Smooth muscle cell (in vitro differentiated cells): ENCODE results near the gene DNAJC18. TPM values are rescaled to one million over a fixed set of nuclear protein-coding genes. Genes with fewer than 3 reads are reported as not detected.

ENCODE experiments used
- DNase-seq: peaks from one replicate; lab custom pipeline; 2025; ENCODE audit not compliant: unreplicated experiment; lab: John Stamatoyannopoulos, UW
- H2AFZ ChIP-seq: fragments of 200-600 bp; sonication (generic); 2 replicates; pipeline ENCODE4 v1.6.0; 2016; ENCODE audit warnings: antibody characterized with exemption, low read depth, mild to moderate bottlenecking
- H3F3A ChIP-seq: fragments of 200-600 bp; sonication (generic); 2 replicates; pipeline ENCODE4 v1.6.0; 2017; ENCODE audit warnings: antibody characterized with exemption, low read depth
- H3K27ac ChIP-seq: fragments of 200-600 bp; sonication (generic); 2 replicates; pipeline ENCODE4 v1.5.1; 2016; ENCODE audit warnings: low read depth, mild to moderate bottlenecking
- H3K27me3 ChIP-seq: fragments of 200-600 bp; sonication (generic); 2 replicates; pipeline ENCODE4 v1.6.1; 2016; ENCODE audit warnings: low read depth, mild to moderate bottlenecking
- H3K36me3 ChIP-seq: fragments of 200-600 bp; sonication (generic); 2 replicates; pipeline ENCODE4 v1.5.1; 2016; ENCODE audit warnings: low read depth
- H3K4me1 ChIP-seq: fragments of 200-600 bp; sonication (generic); 2 replicates; pipeline ENCODE4 v1.5.1; 2016; ENCODE audit warnings: low read depth
- H3K4me2 ChIP-seq: fragments of 200-600 bp; sonication (generic); 2 replicates; pipeline ENCODE4 v1.6.0; 2016; ENCODE audit warnings: mild to moderate bottlenecking
- H3K4me3 ChIP-seq: fragments of 200-600 bp; sonication (generic); 2 replicates; pipeline ENCODE4 v1.5.1; 2016; ENCODE audit warnings: mild to moderate bottlenecking
- H3K79me2 ChIP-seq: fragments of 200-600 bp; sonication (generic); 2 replicates; pipeline ENCODE4 v1.6.0; 2016; ENCODE audit warnings: low read depth, mild to moderate bottlenecking
- H3K9ac ChIP-seq: fragments of 200-600 bp; sonication (generic); 2 replicates; pipeline ENCODE4 v1.6.0; 2016; ENCODE audit warnings: low read depth
- H3K9me3 ChIP-seq: fragments of 200-600 bp; sonication (generic); replicated peaks from 2 replicates; pipeline ENCODE4 v1.5.1; 2016; ENCODE audit warnings: low read depth
- H4K20me1 ChIP-seq: fragments of 200-600 bp; sonication (generic); 2 replicates; pipeline ENCODE4 v1.6.0; 2016; ENCODE audit warnings: low read depth
- WGBS: methylation state at CpG from one replicate; pipeline ENCODE4 v1.1.7; 2016; ENCODE audit warnings: low lambda C conversion rate; 5-methylcytosine and 5-hydroxymethylcytosine counted together
- polyA plus RNA-seq: library from polyadenylated mRNA; unstranded; fragments of >200 nt; fragmentation: Nextera tagmentation; extraction: Ambion mirVana; gene quantifications from 2 replicates; pipeline ENCODE4 v1.2.1, GENCODE V29; 2016
- total RNA-seq: library from RNA; depleted of rRNA; stranded (reverse); fragments of >200 nt; gene quantifications from 2 replicates; pipeline ENCODE4 v1.2.3, GENCODE V29; 2014
- TF ChIP-seq, protein P1 (sequence below): fragments of 200-600 bp; sonication (generic); IDR thresholded peaks from 2 replicates; pipeline ENCODE4 v1.5.1; 2017; ENCODE audit warnings: borderline replicate concordance, mild to moderate bottlenecking, antibody characterized with exemption; ENCODE audit not compliant: insufficient read depth, poor library complexity, severe bottlenecking

Gene DNAJC18
- total and polyA plus RNA-seq, 2 experiments from 2014 or later = 9.6 to 16.9 TPM

DNA sequence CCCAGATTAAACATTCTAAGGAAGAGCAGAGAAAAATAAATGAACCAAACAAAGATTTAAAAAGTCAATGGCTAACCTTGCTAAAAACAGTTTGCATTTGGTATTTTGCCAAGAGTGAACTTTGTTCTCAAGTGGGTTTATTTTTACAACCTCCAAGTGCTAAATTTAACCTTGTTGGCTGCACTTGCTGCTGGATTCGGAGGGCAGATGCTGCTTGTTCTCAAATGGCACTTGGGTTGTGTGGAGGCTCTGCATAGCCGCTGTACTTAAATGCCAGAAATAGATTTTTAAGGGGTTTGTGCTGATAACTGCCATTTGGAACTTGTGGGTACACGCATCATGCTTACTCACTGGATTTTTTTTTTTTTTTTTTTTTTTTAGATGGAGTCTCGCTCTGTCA lies 22.1 kb downstream of the DNAJC18 start:
- Histone ChIP-seq H3K9ac (no peak overlapping the region), H3K36me3 (no peaks in the 10 kb centered on the region), H3K79me2 (no peaks in the 10 kb centered on the region), H3K4me2 (no peak overlapping the region), H3K4me1 (peaks cover 17% of the 10 kb centered on the region), H3K27ac (no peak overlapping the region), H2AFZ (no peak overlapping the region), H4K20me1 (no peaks in the 10 kb centered on the region), H3F3A (no peaks in the 10 kb centered on the region), H3K27me3 (no peaks in the 10 kb centered on the region), H3K9me3 (no peaks in the 10 kb centered on the region), H3K4me3 (no peak overlapping the region)
- 79% methylated on average over 4 of the region's 4 CpGs for WGBS
- DNase-seq = no peak
- TF ChIP-seq, protein P1, sequence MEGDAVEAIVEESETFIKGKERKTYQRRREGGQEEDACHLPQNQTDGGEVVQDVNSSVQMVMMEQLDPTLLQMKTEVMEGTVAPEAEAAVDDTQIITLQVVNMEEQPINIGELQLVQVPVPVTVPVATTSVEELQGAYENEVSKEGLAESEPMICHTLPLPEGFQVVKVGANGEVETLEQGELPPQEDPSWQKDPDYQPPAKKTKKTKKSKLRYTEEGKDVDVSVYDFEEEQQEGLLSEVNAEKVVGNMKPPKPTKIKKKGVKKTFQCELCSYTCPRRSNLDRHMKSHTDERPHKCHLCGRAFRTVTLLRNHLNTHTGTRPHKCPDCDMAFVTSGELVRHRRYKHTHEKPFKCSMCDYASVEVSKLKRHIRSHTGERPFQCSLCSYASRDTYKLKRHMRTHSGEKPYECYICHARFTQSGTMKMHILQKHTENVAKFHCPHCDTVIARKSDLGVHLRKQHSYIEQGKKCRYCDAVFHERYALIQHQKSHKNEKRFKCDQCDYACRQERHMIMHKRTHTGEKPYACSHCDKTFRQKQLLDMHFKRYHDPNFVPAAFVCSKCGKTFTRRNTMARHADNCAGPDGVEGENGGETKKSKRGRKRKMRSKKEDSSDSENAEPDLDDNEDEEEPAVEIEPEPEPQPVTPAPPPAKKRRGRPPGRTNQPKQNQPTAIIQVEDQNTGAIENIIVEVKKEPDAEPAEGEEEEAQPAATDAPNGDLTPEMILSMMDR = no peak

DNA sequence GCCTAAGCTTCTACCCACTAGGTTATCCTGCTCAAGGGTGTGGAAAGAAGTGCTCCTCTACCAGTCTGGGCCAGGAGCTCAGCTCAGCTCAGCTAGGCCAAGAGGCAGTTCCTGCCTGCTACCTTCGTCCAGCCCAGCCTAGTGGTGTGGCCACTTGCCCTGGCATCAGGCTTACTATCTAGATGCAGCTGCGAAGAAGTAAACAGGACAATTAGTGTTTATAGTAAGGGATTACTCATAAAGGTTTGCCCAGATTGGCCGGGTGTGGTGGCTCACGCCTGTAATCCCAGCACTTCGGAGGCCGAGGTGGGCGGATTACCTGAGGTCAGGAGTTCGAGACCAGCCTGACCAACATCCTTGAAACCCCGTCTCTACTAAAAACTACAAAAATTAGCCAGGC lies 22.7 kb downstream of the DNAJC18 start:
- no peak overlapping the region for H3K9ac ChIP-seq
- no peak overlapping the region for H2AFZ ChIP-seq
- no peaks in the 10 kb centered on the region for H3K27me3 ChIP-seq
- WGBS = 93% methylated on average over 9 of the region's 9 CpGs
- H3K4me3 ChIP-seq = no peak overlapping the region
- H3K4me1 ChIP-seq = peaks cover 17% of the 10 kb centered on the region
- no peaks in the 10 kb centered on the region for H3K79me2 ChIP-seq
- H3K9me3 ChIP-seq = no peaks in the 10 kb centered on the region
- no peaks in the 10 kb centered on the region for H3F3A ChIP-seq
- no peak for DNase-seq
- no peaks in the 10 kb centered on the region for H3K36me3 ChIP-seq
- H3K27ac ChIP-seq = no peak overlapping the region
- TF ChIP-seq, protein P1 = no peak
- H4K20me1 ChIP-seq = no peaks in the 10 kb centered on the region
- H3K4me2 ChIP-seq = no peak overlapping the region

DNA sequence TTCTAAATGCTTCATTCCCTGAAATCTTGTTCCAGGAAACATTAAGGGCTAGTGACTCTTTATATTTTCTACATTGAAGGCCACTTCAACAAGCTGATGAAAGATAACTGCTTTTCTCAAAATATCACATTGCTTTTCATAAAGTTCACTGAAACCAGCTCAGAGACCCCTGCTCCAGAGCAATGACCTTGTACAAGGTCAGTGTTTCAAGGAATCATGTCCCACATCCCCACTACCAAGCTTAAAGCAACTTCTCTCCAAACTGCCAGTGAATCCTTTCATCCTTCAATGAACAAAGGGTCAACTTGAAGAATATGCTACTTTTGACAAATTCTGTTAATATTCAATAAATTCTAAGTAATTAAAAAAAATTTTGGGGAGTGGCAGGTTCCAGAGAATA lies 23.5 kb downstream of the DNAJC18 start:
- Histone ChIP-seq H2AFZ (no peak overlapping the region), H3K79me2 (no peaks in the 10 kb centered on the region), H3K27me3 (no peaks in the 10 kb centered on the region), H4K20me1 (no peaks in the 10 kb centered on the region), H3K4me3 (no peak overlapping the region), H3K9ac (no peak overlapping the region), H3K27ac (no peak overlapping the region), H3K4me2 (no peak overlapping the region), H3F3A (no peaks in the 10 kb centered on the region), H3K4me1 (peaks cover 17% of the 10 kb centered on the region), H3K9me3 (no peaks in the 10 kb centered on the region), H3K36me3 (no peaks in the 10 kb centered on the region)
- TF ChIP-seq, protein P1 = no peak
- DNase-seq = no peak

DNA sequence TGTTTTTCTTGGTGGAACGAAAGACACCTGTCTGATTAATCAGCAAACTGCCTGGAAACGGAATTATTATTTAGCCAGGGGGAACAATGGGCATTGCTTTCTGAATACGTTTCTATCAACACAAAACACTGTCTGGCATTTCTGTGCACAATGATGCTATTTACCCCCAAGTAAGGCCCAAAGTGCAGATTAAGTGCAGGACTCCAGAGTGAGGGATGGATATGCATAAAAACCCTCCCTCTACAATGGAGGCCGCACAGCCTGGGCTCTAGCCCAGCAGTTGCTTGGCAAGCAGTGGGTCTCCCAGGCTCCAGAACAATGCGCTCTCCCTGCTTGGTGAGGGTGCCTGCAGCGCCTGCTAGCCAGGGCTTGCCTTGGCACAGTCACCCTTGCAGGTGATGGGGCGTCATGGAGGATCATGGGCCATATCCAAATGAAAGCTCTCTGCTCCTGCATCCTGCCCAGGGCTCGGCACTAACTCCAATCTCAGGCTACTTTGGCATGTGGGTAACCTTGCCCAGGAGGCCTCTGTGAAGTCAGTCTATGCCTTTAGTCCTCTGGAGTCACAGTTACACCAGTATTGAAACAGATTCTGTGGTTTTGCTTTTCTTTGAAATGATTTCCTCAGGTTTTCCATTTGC lies 24.0 kb downstream of the DNAJC18 start:
- Histone ChIP-seq H3K79me2 (no peaks in the 10 kb centered on the region), H3K36me3 (no peaks in the 10 kb centered on the region), H3K4me1 (peaks cover 13% of the 10 kb centered on the region), H3K4me3 (no peak overlapping the region), H3F3A (no peaks in the 10 kb centered on the region), H3K9me3 (no peaks in the 10 kb centered on the region), H2AFZ (no peak overlapping the region), H4K20me1 (no peaks in the 10 kb centered on the region), H3K27me3 (no peaks in the 10 kb centered on the region), H3K9ac (no peak overlapping the region), H3K27ac (no peak overlapping the region), H3K4me2 (no peak overlapping the region)
- no peak for DNase-seq
- TF ChIP-seq, protein P1 = no peak
- WGBS = 90% methylated on average over 8 of the region's 8 CpGs
